HG03066 (cell line): ENCODE results near the gene BACH2.
"Not testable (repeated sequence)": the region's sequence is repeated elsewhere in the genome, so short reads cannot be mapped to it uniquely, and the experiment has no call there.

Experiments used
- ATAC-seq: cut with Tn5 transposase; IDR thresholded peaks from one replicate; pipeline ENCODE4 v1.9.1; 2021; ENCODE audit warnings: low read depth; ENCODE audit not compliant: unreplicated experiment

BACH2 gene

GRCh38 chr6:90166155-90166924 lies 130.3 kb downstream of the BACH2 start:
- not testable (repeated sequence) for ATAC-seq

DNA sequence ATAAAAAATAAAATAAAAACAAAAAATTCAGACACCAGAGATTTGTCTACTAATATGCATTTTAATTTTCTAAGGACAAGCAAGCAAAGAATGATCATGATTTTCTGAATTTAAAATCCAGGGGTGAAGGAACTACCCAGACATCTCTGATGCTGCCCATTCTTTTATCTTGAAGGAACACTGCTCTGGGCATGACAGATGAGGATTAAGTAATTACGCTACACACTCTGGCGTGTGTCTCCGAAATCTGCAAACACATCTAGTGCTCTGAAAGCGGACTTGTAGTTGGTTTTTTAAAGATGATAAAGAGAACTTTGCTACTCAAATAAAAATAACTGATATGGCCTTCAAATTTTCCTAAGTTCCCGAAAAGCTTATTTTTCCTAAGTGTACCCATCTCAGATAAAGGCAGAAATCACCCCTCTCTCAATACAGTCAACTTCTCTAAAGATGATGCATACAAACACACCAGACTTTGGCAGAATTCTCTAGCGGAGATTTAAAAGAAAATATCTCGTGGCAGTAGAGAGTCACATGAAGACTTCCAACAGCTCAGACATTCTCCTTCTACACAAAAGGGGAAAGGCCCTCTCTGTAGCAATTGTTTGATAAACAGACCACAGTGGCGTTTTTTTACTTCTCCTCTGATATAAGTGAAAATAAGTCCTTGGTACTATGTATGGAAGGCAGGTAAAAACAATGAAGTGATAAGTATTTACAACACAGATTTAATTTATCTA lies 133.8 kb downstream of the BACH2 start:
- ATAC-seq = no peak

DNA sequence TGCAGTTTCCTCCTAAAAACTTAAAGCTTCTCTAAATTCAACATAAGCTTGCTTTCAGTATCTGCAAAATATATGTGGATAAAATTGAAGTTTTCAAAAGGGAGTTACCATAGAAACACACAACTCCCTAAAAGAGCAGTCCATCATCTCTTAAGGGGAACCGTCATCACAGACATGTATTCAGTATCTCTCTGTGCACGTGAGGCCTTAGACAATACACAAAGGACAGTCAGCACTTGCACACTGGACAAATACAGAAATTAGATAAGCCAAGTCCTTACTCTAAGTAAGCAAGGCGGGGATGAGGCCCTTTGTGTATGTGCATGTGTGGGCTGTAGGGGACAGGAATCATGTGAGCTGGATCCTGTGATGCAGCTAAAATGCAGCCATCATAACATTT lies 136.6 kb downstream of the BACH2 start:
- ATAC-seq = no peak

DNA sequence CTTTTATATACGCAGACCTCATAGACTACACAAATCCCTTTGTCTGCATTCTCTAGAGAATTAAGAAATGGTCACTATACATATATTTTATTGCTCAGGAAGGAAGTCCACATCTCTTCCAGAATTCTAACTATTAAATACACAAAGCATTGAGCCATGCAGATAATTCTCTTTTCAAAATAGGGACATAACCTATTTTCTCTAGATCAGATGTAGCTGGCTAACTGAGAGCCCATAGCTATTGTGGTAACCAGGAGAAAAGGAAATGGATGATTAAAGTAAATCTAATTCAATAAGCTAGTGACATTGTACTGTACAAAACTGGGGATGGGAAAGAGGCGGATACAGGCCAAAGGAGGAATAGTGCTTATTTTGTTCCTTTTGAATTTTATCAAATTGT lies 137.2 kb downstream of the BACH2 start:
- no peak for ATAC-seq

DNA sequence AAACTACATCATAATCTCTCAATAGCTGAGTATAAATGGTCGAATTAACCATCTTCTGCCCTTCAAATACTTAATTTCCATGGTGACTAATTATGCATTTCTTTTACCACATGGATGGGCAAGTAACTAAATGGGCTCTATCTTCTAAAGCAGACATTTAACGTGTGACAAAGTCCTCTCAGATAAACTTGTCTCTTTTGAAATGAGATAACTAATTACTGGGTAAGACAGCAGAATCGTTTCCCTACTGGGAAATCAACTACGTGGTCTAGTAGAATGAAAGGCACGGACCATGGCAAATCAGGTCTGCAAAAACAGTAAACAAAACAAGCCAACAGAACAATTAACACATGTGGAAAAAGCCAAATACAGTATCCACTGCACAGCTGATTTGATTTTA lies 137.7 kb downstream of the BACH2 start:
- no peak for ATAC-seq

- ATAC-seq = no peak
Measured at GRCh38 chr6:90157441-90157840, 139.2 kb downstream of the BACH2 start.

GRCh38 chr6:90156861-90157260 lies 139.8 kb downstream of the BACH2 start:
- no peak for ATAC-seq

DNA sequence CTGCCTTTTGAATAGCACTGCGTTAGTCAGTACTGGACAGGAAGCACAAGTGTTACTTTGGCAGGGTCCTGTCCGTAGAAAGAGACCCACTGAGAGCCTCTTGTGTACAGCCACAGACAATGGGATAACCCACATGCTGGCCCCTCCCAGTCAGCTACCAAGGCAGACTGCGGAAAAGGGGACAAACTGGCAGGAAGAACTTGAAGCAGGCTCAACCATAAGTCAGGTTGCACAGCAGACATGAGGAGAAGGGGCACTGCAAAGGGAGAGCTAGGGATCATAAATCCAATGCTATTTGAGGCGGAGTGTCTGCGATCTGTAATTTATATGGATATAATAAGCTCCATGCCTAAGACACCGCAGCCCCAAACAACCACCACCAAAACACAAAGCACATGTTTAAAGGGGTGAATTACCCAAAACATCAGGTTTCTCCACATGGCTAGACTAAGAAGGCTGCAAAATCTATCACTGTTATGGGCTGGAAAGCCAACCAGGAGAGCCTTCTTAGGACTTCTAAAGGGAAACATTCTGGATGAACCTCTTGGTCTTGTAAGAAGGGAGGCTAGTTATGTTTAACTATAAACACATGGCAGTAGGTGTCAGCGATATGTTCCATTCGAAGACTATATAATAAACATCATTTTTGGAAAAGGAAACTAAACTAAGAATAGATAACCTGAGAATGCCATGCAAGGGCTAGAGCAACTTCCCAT lies 141.7 kb downstream of the BACH2 start:
- ATAC-seq = no peak

DNA sequence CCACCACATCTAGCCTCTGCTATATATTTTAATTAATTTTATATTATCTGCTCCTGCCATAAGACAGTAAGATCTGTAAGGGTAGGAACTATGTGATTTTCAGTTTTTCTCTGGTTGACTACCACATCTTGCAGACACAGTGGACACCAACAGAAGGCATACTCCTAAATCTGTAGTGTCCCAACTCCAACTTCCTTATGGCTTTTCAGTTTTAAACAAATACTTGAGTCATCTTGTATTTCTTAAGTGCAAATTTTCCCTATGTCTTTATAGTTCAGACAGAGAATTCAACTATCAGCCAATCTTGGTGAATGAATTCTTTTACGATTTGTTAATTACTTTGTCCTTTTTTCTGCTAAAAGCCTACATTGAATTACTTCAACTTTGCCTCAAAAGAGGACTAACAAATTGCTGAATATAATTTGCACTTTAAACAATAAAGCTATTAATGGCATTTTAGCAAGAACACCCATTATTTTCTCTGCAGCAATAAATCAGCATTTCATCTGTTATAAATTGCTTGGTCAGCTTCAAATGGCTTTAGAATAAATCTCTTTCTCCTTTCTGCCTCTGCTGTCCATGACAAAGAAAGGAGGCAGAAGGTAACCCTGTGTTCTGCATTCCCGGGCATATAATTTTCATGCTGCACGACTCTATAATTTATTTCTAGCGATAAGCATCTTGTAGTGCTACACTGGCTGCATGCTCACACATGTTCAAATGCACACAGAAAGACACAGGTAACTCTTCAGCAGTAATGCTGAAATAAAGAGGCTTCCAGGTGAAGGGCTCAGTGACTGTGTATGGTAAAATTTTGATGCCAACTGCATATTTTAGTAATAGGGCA lies 144.8 kb downstream of the BACH2 start:
- no peak for ATAC-seq

DNA sequence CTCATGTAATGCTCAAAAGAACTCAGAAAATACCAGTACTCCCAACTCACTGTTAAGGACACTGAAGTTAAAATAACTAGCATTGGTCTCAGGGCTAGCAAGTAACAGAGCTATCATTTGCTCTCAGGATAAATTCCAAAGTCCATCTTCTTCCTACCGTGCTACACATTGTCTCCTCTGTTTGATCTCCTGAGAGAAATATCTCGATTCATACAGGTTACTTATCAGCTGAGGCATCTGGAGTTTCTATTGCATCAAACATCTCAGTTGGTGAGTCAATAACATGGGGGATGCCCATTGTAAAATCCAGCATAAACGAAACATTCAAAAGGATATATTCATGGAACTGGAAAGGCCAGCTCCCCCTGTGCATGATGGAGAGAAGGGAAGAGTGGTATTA lies 147.4 kb downstream of the BACH2 start:
- no peak for ATAC-seq

GRCh38 chr6:90148867-90149266 lies 147.8 kb downstream of the BACH2 start:
- no peak for ATAC-seq

DNA sequence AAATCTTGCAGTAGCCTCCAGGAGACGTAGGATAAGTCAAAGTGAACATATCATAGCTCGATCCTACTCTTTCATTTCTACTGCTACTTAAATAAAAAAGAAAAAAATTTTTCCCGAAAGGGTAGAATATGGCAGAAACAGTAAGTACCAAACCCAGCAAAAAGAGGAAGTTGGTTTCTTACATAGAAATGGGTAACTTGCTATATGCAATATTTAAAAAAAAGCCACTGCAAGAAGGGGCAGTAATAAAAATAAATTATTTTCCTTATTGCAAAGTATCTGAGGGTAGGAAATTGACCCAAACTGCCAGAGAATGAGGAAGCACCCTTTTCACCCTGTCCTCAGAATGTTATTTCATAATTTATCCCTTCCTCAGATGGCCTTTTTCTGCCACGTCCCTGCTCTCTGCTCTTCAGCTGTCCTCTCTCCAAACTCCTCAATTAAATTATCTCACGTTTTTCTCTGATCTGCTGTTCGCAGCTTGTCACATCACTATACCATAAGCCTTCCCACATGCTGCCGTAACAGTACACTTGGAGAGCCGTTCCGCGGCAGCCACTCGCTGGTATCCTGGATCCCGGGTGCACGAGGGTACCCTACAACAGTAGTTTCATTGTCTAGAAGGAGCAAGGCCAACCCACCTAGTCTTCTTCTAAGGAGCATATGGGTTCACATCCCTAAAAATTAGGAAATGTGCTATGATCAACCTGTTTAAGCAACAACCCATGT lies 149.6 kb downstream of the BACH2 start:
- no peak for ATAC-seq

DNA sequence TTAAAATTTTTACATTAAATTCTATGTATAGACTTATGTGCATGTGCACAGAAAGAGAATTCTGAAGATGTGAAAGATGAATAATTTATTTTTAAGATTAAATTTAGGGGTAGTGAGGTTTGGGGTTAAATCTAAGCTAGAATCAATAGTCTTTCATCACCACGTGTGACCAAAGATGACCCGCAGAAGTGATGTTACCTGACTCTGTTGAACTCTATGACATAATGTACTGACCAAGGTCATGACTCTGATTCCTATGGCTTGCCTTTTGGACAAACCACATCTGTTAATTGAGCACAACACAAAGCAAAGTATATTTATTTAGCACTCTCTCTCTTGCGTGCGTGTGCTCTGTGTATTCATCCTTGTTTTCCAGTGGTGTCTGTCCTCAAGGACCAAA lies 150.6 kb downstream of the BACH2 start:
- ATAC-seq = no peak

GRCh38 chr6:90144928-90145555 lies 151.6 kb downstream of the BACH2 start:
- no peak for ATAC-seq

- ATAC-seq = no peak
Measured at GRCh38 chr6:90144396-90144795, 152.2 kb downstream of the BACH2 start.

DNA sequence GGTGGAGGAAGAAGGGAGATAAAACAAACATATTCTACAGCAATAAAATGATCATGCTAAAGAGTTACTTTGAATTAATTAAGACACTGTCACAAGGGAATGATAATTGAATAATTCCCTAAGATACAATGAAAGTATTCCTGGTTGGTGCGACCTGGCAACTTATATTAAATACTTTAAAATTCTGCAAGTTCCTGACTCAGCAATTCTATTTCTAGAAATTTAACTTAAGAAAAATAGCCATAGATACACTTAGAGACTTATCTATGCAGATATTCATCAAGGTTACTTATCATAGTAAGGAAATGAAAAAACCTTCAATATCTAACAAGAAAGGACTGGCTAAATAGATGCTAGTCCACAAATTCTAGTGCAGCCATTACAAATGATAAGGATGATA lies 156.0 kb downstream of the BACH2 start:
- no peak for ATAC-seq

GRCh38 chr6:90139272-90139817 lies 157.3 kb downstream of the BACH2 start:
- ATAC-seq = no peak

GRCh38 chr6:90136837-90137568 lies 159.6 kb downstream of the BACH2 start:
- no peak for ATAC-seq

DNA sequence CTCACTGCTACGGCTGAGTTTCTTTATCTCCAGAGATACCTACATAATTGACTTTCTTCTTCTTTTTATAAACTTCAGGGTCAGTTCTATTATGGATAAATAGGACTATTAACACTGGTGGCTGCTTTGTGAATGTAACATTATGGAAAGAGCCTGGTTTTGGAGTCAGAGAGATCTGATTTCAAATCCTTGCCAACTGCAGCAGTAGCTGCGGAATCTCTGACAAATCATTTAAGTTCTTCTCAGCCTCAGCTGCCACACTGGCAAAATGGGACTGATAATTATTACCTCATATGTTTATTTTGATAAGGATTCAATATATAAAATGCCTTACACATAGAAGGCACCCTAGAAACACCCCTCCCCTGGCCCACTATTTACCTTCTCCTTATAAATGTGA lies 160.5 kb downstream of the BACH2 start:
- no peak for ATAC-seq
